Measurements from ENCODE around the gene VAMP8.
A peak's percentile ranks its signal among the peaks of the same experiment; 100 is the strongest.
"Not testable (repeated sequence)": the region's sequence is repeated elsewhere in the genome, so short reads cannot be mapped to it uniquely, and the experiment has no call there.

VAMP8 gene

DNA sequence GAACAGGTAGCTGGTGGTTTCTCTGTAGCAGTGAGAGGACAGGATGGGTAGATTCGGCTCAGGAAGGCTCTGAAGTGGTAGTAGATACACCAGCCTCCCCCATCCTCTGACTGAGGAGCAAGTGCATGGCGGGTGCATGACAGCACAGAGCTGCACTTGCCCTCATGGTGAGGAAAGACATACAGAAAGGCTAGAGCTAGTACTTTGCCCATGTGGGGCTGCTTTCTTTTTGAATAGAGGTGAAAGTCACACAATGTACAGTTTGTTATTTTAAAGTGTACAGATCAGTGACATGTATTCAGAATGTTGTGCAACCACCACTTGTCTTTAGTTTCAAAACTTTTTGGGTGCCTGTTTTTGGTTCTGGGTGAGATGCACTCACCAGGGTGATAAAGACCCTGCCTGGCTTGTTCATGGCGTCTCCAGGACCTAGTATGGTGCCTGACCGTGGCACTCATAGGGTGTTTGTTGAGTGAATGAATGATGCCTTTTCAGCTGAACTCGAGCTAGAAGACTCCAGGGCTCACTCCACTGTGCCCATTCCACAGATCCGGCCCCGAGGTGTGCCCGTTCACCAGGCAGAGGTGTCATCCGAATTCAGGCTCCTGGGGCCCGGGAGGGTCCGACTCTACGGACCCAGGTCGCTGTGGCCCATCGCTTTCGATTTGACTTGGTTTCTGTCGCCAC, 6.4 kb downstream of the VAMP8 start:
- DNase-seq = no peak

DNA sequence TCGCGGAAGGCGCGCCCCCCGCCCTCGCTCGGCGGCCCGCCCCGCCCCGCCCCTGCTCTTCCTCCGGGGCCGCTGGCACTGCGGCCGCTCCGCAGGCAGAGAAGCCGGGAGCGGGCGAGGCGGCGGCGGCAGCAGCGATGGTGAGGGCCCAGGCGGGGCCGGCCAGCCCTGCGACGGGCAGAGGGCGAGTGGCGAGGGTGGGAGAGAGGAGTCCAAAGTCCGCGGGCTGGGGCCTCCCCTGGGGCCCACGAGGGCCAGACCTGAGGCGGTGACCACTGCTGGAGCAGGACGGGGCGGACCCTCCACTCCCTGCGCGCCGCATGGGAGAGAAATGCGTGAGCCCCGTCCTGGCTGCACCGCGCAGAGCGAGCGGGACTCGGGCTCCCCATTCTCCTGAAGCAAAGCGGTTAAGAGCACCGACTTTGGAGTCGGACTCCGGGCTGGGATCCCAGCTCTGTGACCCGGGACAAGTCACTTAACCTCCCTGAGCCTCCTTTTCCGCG, 7.0 kb downstream of the VAMP8 start, which contains the start of gene VAMP5:
VAMP5 (plus strand) TSS at position 78 of the 503 bp plus-strand sequence; CDS start at position 138, 60 bp downstream.
- DNase-seq = no peak

DNA sequence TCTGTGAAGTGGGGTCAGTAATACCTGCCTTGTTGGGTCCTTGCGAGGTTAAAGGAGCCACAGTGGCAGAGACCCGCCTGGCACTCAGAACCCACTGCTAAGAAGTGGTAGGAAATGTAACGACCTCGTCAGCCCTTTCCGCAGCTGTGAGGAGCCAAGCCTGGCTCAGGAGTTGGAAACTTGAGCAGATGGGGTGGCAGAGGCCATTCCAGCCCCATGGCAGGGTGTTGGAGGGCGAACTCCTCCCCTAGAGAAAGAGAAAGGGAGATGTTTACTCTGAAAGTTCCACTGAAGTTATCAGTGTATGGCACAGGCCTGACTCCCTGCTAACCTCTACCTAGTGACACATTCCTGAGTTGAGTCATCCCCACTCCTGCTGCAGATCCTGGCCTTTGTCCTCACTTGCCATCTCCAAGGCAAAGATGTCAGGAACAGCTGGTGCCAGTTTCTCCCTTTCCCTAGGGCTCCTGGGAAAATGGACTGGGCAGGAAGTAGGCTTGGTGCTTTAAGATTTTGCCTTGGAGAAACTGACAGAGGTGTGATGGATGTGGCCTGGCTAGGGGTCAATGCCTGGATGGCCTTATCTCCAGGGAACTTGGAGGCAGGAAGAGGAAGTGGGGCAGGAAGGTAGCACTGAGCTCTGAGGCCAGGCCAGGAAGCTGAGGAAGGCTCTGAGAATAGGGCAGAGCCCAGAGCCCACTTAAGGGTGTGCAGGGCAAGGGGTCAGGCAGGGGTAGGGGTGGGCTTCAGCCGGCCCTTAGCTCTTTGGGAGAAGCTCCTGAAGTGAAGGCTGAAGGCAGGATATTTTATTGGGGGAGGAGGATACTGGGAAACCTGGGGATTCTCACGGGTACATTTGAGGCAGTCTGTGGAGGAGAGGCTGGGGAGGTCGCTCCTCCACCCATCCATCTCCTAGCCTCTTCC, 7.7 kb downstream of the VAMP8 start:
- no peak for DNase-seq

DNA sequence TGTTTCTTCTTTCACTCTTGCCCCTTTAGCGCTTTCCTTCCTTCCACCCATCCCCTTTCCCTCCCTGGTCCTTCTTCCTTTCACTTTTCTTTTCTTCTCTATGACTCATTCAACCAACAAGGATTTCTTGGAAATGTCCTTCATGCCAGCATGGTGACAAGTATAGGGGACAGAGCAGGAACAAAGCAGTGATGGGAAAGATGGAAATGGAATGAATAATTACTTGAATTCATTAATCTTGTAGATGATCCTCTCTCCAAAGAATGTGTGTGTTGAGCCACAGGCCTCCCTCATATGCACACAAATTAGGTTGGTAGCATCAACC, 8.4 kb downstream of the VAMP8 start:
- no peak for DNase-seq

DNA sequence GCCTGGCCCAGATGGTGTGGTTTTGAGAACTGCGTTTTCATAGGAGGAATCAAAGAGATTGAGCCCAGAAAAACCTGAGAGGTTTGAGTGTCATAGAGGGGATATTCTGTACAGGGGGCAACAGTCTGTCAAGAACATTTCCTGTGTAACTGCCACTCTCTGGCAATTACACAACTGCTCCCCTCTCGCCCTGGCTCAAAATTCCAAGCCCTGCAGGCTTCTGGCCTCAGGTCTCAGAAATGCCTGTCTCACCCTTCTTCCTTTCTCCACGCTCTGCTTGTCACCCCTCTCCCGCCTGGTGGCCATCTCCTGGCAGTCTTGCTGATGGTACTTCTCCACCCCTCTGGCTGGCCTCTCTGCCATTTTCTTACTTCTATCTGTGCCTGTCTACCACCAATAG, 10.8 kb downstream of the VAMP8 start:
- DNase-seq = no peak

DNA sequence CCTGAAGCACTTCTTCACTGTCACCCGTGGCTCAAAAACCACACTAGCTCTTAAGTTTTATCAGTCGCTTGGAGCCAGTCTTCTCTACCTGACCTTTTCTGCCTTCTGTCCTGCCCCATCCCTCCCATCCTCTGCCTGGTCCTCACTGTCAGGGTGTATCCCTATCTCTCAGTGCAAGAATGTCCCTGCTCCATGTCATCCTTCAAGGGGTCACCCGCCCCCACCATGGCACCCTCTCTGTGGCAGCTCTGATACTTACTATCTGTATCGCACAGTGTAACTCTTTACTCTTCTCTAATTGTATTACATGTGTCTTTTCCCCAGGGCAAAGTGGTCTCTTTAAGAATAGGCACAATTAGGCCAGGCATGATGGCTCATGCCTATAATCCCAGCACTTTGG, 11.3 kb downstream of the VAMP8 start:
- DNase-seq = no peak

DNA sequence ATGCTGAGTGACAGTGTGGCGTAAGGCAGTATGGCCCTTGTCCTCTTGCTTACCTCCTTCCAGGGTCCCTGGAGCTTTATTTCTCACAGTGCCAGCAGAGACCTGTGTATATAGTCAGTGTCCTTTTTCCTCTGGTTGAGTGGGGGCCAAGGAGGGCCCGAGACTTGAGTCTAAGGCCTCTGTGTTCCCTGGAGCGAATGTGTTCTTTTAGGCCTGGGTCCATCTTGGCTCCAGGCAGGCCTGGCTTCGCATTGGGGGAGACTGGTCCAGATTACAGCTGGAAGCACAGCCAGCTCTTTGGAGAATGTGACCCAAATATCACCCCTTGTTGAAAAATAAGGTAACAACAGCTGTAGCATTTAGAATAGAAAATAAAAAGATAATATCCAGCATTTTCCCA, 11.8 kb downstream of the VAMP8 start:
- no peak for DNase-seq

DNA sequence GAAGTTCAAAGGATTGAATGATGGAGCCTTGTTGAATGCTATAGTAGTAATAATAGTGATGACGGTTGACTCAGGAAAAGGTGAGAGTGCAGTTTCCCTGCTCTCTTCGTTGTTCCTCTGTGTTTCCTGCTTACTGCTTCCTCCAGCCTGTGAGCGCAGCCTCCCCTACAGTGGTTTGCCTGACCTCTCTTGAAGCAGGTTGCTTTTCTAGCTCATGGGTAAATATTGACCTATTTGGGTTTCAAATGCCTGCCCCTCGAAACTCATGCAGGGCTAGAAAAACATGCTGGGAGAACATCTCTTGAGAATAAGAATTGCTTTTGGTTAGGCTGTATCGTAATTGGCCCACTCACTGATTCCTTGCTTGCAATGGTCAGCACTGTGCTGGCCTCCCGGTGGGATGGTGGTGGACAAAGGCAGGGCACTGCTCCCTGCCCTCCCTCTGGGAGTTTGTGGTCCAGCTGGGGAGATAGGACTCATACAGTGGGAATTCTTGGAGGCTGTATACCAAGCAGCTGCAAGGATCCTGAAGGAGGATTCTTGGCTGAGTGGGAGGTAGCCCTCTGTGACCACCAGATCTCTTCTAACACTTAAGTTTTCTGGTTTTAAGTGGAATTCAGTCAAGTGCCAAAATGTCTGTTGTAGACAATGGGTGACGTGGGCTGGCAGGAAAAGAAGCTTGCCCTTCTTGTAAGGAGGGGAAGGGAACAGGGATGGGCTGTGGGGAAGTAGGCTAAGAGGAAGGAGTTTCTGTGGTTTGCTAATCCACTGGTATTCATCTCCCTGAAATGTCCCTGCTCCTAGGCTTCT, 12.8 kb downstream of the VAMP8 start:
- DNase-seq = no peak

DNA sequence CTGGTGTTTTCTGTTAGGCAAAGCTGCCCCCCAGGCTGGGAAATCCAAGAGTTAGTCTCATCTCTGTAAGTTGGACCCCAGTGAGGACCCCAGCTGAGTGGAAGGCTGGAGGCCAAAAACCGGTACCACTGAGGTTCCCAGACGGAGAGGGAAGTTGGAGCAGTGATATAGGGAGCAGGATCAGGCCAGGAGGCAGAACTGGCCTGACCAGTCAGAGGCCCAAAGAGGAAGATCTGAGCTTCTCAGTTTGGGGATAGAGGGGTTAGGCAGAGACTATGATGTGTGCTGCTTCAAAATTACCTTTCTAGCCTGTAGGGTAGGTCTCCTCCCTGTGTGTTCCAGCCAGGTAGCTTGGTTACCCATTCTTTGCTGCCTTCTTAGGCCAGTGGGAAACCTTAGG, 13.6 kb downstream of the VAMP8 start:
- DNase-seq = no peak

DNA sequence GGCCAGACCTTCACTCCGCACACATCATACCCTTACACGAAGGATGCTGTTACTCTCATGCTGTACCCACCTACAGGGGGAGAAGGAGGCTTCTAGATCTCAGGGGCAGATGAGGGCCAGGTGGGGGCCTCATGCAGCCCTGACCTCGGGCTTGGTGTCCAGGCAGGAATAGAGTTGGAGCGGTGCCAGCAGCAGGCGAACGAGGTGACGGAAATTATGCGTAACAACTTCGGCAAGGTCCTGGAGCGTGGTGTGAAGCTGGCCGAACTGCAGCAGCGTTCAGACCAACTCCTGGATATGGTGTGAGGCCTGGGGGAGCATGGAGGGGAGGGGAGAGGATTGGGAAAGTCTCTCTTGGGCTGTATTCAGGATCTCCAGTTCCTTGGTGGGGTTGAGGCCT, 14.2 kb downstream of the VAMP8 start:
- no peak for DNase-seq

DNA sequence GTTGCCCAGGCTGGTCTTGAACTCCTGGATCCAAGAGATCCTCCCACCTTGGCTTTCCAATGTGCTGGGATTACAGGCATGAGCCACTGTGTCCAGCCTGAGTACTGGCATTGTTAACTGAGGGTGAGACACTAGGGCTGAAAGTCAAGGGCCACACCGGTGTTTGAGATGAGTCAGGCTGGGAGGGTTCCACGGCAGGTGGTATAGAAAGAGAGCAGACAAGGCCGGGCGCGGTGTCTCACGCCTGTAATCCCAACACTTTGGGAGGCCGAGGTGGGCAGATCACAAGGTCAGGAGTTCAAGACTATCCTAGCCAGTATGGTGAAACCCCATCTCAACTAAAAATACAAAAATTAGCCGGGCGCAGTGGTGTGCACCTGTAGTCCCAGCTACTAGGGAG, 14.9 kb downstream of the VAMP8 start:
- DNase-seq = not testable (repeated sequence)

DNA sequence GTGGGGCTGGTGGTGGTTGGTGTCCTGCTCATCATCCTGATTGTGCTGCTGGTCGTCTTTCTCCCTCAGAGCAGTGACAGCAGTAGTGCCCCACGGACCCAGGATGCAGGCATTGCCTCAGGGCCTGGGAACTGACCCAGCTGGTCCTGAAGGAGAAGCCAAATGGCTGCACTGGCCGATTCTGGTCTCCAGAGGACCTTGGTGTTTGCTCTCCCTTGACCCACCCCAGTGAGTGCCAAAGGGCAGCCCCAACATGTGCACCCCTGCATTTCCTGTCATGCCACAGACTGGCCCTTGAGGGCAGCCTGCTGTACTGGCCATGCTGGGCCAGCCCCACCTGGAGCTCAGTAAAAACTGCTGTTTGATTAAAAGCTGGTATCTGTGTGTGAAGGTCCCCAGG, 15.6 kb downstream of the VAMP8 start:
- DNase-seq = no peak

DNA sequence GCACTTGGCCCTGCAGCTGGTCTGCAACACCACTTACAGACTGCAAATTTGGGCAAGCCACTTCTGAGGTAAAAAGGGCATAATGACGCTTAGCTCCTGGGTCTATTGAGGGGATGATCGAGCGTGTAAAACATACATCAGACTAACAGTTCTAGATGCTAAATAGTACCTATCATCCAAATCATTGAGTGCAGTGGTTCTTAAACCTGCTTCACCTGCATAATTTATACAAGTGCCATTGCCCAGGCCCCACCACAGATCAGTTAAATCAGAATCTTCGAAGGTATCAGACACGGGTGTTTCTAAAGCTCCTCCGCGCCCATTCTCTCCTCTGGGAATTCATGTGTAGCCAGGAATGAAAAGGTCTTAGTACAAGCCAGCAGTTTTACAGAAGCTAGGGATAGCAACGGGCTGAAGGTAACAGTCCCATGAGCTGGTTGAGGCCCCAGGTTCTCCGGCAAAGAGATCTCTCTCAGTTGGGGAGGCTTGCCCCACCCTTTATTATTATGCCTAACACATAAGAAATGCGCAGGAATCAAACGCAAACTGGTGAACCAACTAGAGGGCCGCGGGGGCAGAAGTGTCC, 17.4 kb downstream of the VAMP8 start:
- DNase-seq = no peak

DNA sequence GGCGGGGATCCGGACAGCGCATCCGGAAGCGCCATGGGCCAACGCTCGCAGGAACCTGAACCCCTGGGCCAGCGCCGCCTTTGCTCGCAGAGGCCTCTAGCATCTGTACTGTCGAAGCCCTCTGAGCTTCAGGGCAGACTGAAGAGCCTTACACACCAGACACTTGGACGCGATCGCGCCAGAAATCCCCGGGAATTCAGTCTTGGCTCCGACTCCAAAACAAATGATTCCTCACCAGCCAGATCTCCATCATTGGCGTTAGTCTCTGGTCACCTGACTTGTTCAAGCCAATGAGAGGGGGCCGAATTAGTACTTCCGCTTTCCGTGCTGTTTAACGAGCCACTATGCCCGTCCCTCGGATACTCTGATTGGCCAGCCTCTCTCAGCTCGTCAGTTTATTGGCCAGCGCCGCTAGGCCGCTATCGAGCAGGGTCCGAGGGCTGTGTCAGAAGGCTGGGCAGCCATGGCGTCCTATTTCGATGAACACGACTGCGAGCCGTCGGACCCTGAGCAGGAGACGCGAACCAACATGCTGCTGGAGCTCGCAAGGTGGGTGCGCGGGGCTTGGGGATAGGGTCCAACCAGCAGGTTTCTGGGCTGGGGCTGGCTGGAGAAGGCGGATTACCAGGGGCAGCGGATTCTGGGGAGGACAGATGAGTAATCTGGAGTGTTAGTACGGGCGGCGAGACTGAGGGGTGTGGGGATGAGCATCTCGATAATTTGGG, 18.1 kb downstream of the VAMP8 start, which contains the start of gene RNF181:
RNF181 (plus strand) TSS at position 445 of the 725 bp plus-strand sequence; CDS start at position 464, 19 bp downstream.
- peak; percentile 80 to 82 for DNase-seq

DNA sequence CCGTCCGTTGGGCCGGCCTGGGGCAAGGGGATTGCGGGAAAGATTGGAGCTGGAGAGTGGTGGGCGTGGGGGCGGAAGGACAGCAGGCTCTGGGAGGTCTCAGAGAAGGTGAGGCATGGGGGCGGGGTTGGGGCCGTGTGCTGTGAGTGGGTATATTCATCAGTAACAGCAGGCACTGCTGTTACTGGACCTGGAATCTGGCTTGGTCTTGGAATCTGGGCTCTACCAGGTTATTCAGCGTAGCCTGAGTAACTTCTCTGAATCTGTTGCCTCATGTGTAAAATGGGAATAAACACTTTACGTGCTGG, 18.6 kb downstream of the VAMP8 start:
- no peak for DNase-seq

DNA sequence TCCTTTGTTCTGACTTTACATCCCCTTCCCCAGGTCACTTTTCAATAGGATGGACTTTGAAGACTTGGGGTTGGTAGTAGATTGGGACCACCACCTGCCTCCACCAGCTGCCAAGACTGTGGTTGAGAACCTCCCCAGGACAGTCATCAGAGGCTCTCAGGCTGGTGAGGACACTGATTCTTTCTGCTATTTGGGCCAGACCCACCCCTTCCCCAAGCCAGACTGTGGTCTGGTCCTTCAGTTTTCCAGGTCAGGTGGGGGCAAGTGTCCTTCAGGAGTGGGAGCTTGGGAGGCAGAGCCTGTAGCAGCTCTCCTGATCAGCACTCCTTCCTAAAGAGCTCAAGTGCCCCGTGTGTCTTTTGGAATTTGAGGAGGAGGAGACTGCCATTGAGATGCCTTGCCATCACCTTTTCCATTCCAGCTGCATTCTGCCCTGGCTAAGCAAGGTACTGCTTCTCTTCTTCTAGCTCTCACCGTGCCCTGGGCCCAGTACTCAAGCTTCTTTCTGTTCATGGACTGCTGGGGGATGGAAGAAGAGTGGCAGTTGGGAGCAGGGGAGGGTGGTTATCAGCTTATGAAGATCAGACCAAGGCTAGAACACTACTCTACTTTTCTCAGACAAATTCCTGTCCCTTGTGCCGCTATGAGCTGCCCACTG, 19.2 kb downstream of the VAMP8 start:
- no peak for DNase-seq

DNA sequence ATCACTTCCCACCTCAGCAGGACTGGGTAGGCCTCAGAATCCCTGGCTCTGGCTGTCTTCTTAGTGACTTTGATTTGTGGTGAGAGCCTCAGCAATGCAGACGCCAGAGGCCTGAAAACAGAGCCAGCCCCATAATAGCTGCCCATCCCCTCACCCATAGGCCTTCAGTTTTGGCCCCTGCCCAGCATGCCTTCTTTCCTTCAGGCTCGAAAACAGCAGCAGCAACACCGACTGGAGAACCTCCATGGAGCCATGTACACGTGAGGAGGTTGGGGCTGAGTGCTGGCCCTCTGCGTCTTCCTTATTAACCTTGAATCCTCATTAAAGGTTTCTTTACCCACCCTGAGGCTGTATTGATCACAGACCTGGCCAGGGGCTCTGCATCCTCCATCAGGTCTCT, 19.9 kb downstream of the VAMP8 start:
- DNase-seq = no peak

DNA sequence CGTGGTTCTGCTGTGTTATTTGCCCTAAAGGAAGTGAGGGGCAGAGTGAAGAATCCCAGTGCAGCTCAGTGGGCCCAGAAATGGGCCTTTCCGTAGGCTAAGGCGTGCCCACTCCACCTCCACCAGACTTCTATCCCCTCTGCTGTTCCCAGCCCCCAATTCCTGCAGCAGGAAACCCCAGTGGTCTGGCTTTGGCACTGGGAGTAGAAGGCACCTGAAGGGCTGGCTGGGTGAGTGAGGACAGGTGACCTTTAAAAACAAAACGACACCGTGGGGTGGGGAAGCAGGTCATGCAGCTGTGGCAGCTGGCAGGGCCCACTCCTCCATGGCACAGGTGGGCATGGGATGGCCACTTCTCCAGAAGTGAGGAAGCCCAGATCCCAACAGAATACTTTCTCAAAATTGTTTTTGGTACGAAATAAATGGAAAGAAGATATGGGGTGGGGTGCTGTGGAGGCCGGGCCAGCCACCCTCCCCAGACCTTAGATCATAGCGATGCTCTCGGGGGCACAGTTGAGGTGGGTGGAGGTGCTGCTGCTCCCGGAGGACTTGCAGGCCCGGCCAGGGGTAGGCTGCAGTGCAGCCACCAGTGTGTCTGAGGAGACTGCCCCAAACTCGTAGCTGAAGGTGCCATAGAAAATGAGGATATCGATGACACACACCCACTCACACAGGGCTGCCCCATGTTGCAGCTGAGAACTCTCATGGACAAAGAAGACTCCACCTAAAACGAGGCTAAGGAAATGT, 21.4 kb downstream of the VAMP8 start:
- no peak for DNase-seq

DNA sequence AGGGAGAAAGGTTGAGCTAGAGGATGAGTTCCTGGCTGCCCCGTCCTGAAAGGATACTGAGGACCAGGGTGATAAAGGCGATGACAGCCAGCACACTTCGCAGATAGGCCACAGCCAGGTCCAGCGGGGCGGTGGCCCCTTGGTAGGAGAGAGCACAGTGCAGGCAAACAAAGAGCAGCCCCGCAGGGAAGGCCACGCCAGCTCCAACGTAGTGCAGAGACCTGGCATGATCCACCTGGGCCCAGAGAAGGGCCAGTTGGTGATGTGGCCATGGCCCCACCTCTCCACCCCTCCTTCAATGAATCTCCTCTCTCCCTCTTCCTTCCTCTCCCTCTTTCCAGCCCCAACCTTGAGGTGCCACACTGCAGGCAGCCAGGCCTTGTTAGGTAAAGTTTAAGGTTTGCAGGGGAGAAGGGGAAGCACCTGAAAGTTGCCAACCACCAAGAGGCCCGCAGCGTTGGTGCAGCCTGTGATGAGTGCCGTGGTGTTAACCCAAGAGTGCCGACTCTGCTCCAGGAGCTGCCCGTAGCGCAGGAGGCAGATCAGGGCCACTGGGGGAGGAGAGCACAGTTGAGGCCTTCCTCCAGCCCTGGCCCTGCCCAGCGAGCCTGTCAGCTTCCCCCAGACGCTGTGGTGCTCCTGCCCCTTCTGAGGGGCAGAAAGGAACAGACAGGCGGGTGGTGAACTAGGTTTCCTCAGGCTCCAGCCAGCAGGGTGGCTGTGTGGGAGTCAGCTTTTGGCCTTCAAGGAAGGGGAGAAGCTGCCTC, 22.3 kb downstream of the VAMP8 start:
- no peak for DNase-seq

DNA sequence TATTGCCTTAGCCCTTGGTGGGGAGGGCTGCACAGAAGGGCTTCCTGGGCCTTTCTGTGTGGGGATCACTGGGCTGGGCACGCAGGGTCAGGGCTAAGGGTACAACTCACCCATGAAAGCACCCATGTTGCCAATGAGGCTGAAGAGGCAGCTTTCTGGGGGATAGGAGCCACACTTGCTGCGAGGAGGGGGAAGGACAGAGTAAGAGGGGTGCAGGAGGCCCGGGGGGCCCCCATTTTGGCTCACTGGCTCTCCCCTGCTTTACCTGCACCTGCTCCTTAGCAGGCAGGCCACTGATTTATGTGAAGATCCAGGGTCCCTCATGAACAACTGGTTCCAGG, 22.8 kb downstream of the VAMP8 start:
- DNase-seq = no peak
